ENCODE data around the gene MSX1.

DNA sequence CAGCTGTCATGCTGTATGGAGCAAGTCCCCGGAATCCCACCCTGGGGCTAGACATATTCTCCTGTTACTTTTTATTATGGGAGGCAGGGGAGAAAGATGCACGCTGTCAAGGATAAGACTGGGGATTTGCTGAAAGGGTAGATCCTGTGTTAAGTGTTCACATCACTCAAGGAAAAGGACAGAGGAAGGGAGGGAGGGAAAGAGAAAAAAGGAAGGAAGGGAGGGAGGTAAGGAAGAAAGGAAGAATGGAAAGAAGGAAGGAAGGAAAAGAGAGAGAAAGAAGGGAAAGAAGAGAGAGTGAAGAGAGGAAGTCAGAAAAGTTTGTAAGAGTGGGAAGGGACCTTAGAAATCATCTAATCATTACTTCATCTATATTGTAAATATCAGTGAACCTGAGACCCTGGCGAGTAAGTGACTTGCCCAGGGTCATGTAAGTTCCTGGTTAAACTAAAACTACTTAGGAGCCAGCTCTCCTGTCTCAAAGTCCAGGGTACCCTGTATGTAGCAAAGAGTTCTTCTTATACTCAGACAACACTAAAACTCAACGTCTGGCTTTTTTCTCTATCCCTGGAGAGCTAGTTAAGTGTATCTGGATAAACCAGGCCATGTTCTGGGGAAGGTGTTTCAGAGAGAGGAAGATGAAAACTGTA lies 47.2 kb upstream of the MSX1 start:
- TF ChIP-seq, protein P1, sequence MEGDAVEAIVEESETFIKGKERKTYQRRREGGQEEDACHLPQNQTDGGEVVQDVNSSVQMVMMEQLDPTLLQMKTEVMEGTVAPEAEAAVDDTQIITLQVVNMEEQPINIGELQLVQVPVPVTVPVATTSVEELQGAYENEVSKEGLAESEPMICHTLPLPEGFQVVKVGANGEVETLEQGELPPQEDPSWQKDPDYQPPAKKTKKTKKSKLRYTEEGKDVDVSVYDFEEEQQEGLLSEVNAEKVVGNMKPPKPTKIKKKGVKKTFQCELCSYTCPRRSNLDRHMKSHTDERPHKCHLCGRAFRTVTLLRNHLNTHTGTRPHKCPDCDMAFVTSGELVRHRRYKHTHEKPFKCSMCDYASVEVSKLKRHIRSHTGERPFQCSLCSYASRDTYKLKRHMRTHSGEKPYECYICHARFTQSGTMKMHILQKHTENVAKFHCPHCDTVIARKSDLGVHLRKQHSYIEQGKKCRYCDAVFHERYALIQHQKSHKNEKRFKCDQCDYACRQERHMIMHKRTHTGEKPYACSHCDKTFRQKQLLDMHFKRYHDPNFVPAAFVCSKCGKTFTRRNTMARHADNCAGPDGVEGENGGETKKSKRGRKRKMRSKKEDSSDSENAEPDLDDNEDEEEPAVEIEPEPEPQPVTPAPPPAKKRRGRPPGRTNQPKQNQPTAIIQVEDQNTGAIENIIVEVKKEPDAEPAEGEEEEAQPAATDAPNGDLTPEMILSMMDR (IDR thresholded peaks at IDR 0.05) = no peak
- TF ChIP-seq EZH2 (IDR thresholded peaks at IDR 0.05) (no peak), EZH2phosphoT487 (IDR thresholded peaks at IDR 0.05) (no peak)

Data from neural progenitor cell (in vitro differentiated cells).